Neural cell (in vitro differentiated cells): ENCODE data around the gene TTC39C. TPM values are rescaled to one million over a fixed set of nuclear protein-coding genes. Genes with fewer than 3 reads are reported as not detected.
"Not testable (repeated sequence)": the region's sequence is repeated elsewhere in the genome, so short reads cannot be mapped to it uniquely, and the experiment has no call there.

Experiments
- H2AFZ ChIP-seq: fragments of 200-600, 300-800 bp; sonication (generic), shearing (Covaris generic); 2 replicates; pipeline ENCODE4 v1.6.0; 2014; ENCODE audit warnings: low read depth, mild to moderate bottlenecking, antibody characterized with exemption, low read length, moderate library complexity
- H3F3A ChIP-seq: fragments of 200-600 bp; shearing (Covaris generic); 2 replicates; pipeline ENCODE4 v1.6.1; 2016; ENCODE audit warnings: mild to moderate bottlenecking, moderate library complexity, mixed read lengths, antibody characterized with exemption, low read length; ENCODE audit not compliant: insufficient read depth, poor library complexity, severe bottlenecking
- H3K27ac ChIP-seq: fragments of 200-600, 300-800 bp; sonication (generic), shearing (Covaris generic); 2 replicates; pipeline ENCODE4 v1.5.1; 2014; ENCODE audit warnings: mild to moderate bottlenecking, low read length, moderate library complexity
- H3K27me3 ChIP-seq: fragments of 300-800, 200-600 bp; sonication (generic), shearing (Covaris generic); 2 replicates; pipeline ENCODE4 v1.6.0; 2014; ENCODE audit warnings: mild to moderate bottlenecking, low read depth, low read length, moderate library complexity; ENCODE audit not compliant: insufficient read depth
- H3K36me3 ChIP-seq: fragments of 300-800, 200-600 bp; sonication (generic), shearing (Covaris generic); 2 replicates; pipeline ENCODE4 v1.5.1; 2014; ENCODE audit warnings: mild to moderate bottlenecking, antibody characterized with exemption, low read length, moderate library complexity; ENCODE audit not compliant: insufficient read depth
- H3K4me2 ChIP-seq: fragments of 300-800, 200-600 bp; sonication (generic), shearing (Covaris generic); 2 replicates; pipeline ENCODE4 v1.6.0; 2014; ENCODE audit warnings: mild to moderate bottlenecking, low read length
- H3K4me3 ChIP-seq: fragments of 300-800, 200-600 bp; sonication (generic), shearing (Covaris generic); 2 replicates; pipeline ENCODE4 v1.5.1; 2014; ENCODE audit warnings: mild to moderate bottlenecking, low read length, moderate library complexity
- H3K79me2 ChIP-seq: fragments of 200-600 bp; shearing (Covaris generic); replicated peaks from 2 replicates; pipeline ENCODE4 v1.6.0; 2014; ENCODE audit warnings: mild to moderate bottlenecking, low read length, moderate library complexity; ENCODE audit not compliant: insufficient read depth
- H3K9ac ChIP-seq: fragments of 300-800, 200-600 bp; sonication (generic), shearing (Covaris generic); 2 replicates; pipeline ENCODE4 v1.6.1; 2016; ENCODE audit warnings: mild to moderate bottlenecking, low read length, mixed read lengths
- H3K9me2 ChIP-seq: fragments of 200-600 bp; shearing (Covaris generic); 2 replicates; pipeline ENCODE4 v1.6.1; 2016; ENCODE audit warnings: mild to moderate bottlenecking, low read length, mixed read lengths; ENCODE audit not compliant: insufficient read depth
- H3K9me3 ChIP-seq: fragments of 200-600, 300-800 bp; sonication (generic), shearing (Covaris generic); 2 replicates; pipeline ENCODE4 v1.6.1; 2016; ENCODE audit warnings: mild to moderate bottlenecking, mixed run types, low read length, moderate library complexity, mixed read lengths
- H4K20me1 ChIP-seq: fragments of 200-600 bp; shearing (Covaris generic); 2 replicates; pipeline ENCODE4 v1.6.1; 2016; ENCODE audit warnings: mild to moderate bottlenecking, mixed run types; ENCODE audit not compliant: insufficient read depth
- EP300 ChIP-seq: fragments of 450-650 bp; conservative IDR thresholded peaks from 2 replicates; pipeline ENCODE4 v1.6.1; 2014; ENCODE audit warnings: antibody characterized with exemption, mild to moderate bottlenecking, moderate library complexity; ENCODE audit not compliant: poor library complexity, severe bottlenecking
- EZH2 ChIP-seq: fragments of 200-600, 300-800 bp; shearing (Covaris generic), sonication (generic); IDR thresholded peaks from 2 replicates; pipeline ENCODE4 v1.6.1; 2014; ENCODE audit warnings: antibody characterized with exemption, low read length, borderline replicate concordance, mild to moderate bottlenecking; ENCODE audit not compliant: insufficient read depth, poor library complexity, severe bottlenecking
- MXI1 ChIP-seq: fragments of 450-650 bp; conservative IDR thresholded peaks from 2 replicates; pipeline ENCODE4 v1.6.1; 2014; ENCODE audit warnings: antibody characterized with exemption, mild to moderate bottlenecking; ENCODE audit not compliant: poor library complexity, severe bottlenecking
- POLR2AphosphoS5 ChIP-seq: IDR thresholded peaks from 2 replicates; pipeline ENCODE4 v1.6.1; 2012
- RAD21 ChIP-seq: fragments of 450-650 bp; conservative IDR thresholded peaks from 2 replicates; pipeline ENCODE4 v1.6.1; 2014; ENCODE audit warnings: antibody characterized with exemption, mild to moderate bottlenecking, moderate library complexity
- SMC3 ChIP-seq: fragments of 450-650 bp; conservative IDR thresholded peaks from 2 replicates; pipeline ENCODE4 v1.6.1; 2014; ENCODE audit warnings: antibody characterized with exemption, mild to moderate bottlenecking, moderate library complexity; ENCODE audit not compliant: poor library complexity
- TAF1 ChIP-seq: IDR thresholded peaks from 2 replicates; pipeline ENCODE4 v1.6.1; 2012; ENCODE audit warnings: low read depth
- polyA plus RNA-seq: library from polyadenylated mRNA; depleted of rRNA; stranded (reverse); fragments of >200 nt; gene quantifications from 2 replicates; pipeline ENCODE4 v1.2.3, GENCODE V29; 2014
- TF ChIP-seq, protein P1 (sequence below): fragments of 450-650 bp; IDR thresholded peaks from 2 replicates; pipeline ENCODE4 v1.5.1; 2014; ENCODE audit warnings: antibody characterized with exemption, mild to moderate bottlenecking, moderate library complexity; ENCODE audit not compliant: poor library complexity, severe bottlenecking
- TF ChIP-seq, protein P2 (sequence below): IDR thresholded peaks from 2 replicates; pipeline ENCODE4 v1.6.1; 2012; ENCODE audit warnings: borderline replicate concordance

TTC39C gene
- polyA plus RNA-seq, 1 donor from 2014 or later = 19.9 TPM

DNA sequence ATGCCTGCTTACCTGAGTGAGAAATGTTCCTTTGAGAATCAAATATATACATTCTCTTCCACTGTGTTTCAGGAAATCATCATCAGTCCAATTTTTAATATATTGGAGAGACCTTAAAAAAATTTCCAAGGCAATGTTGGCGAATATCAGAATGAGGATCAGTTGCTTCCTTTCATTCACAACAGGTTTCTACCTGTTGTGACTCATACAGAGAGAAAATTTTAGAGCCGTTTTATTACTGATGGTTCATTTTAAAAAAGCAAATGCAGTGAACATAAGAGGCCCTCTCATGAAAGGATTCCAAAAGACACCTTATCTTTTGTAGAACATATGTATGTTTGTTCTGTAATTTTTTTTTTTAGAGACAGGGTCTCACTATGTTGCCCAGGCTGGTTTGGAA, 42.0 kb downstream of the TTC39C start:
- TF ChIP-seq, protein P1, sequence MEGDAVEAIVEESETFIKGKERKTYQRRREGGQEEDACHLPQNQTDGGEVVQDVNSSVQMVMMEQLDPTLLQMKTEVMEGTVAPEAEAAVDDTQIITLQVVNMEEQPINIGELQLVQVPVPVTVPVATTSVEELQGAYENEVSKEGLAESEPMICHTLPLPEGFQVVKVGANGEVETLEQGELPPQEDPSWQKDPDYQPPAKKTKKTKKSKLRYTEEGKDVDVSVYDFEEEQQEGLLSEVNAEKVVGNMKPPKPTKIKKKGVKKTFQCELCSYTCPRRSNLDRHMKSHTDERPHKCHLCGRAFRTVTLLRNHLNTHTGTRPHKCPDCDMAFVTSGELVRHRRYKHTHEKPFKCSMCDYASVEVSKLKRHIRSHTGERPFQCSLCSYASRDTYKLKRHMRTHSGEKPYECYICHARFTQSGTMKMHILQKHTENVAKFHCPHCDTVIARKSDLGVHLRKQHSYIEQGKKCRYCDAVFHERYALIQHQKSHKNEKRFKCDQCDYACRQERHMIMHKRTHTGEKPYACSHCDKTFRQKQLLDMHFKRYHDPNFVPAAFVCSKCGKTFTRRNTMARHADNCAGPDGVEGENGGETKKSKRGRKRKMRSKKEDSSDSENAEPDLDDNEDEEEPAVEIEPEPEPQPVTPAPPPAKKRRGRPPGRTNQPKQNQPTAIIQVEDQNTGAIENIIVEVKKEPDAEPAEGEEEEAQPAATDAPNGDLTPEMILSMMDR = no peak
- TF ChIP-seq POLR2AphosphoS5 (no peak), RAD21 (no peak), EP300 (no peak), TAF1 (no peak), EZH2 (no peak), SMC3 (no peak)
- TF ChIP-seq, protein P2, sequence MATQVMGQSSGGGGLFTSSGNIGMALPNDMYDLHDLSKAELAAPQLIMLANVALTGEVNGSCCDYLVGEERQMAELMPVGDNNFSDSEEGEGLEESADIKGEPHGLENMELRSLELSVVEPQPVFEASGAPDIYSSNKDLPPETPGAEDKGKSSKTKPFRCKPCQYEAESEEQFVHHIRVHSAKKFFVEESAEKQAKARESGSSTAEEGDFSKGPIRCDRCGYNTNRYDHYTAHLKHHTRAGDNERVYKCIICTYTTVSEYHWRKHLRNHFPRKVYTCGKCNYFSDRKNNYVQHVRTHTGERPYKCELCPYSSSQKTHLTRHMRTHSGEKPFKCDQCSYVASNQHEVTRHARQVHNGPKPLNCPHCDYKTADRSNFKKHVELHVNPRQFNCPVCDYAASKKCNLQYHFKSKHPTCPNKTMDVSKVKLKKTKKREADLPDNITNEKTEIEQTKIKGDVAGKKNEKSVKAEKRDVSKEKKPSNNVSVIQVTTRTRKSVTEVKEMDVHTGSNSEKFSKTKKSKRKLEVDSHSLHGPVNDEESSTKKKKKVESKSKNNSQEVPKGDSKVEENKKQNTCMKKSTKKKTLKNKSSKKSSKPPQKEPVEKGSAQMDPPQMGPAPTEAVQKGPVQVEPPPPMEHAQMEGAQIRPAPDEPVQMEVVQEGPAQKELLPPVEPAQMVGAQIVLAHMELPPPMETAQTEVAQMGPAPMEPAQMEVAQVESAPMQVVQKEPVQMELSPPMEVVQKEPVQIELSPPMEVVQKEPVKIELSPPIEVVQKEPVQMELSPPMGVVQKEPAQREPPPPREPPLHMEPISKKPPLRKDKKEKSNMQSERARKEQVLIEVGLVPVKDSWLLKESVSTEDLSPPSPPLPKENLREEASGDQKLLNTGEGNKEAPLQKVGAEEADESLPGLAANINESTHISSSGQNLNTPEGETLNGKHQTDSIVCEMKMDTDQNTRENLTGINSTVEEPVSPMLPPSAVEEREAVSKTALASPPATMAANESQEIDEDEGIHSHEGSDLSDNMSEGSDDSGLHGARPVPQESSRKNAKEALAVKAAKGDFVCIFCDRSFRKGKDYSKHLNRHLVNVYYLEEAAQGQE = no peak
- Histone ChIP-seq H3K79me2 (no peaks in the 10 kb centered on the region), H3K27me3 (no peaks in the 10 kb centered on the region), H4K20me1 (no peaks in the 10 kb centered on the region), H3K27ac (no peak overlapping the region), H3F3A (no peaks in the 10 kb centered on the region), H3K4me2 (no peak overlapping the region), H3K9me3 (no peaks in the 10 kb centered on the region), H2AFZ (no peak overlapping the region), H3K4me3 (peak overlapping the region; percentile 22), H3K9ac (no peak overlapping the region), H3K9me2 (no peaks in the 10 kb centered on the region), H3K36me3 (no peaks in the 10 kb centered on the region)

DNA sequence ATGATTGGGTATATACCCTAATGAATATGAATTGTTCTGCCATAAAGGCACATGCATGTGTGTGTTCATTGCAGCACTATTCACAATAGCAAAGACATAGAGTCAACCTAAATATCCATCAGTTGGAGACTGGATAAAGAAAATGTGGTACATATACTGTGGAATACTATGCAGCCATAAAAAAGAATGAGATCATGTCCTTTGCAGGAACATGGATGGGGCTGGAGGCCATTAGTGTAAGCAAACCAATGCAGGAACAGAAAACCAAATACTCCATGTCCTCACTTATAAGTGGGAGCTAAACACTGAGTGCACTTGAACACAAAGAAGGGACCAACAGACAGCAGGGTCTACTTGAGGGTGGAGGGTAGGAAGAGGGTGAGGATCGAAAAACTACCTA, 43.2 kb downstream of the TTC39C start:
- Histone ChIP-seq H3K27me3 (no peaks in the 10 kb centered on the region), H3K4me3 (no peak overlapping the region), H3K9me3 (no peaks in the 10 kb centered on the region), H3K9me2 (no peaks in the 10 kb centered on the region), H3K27ac (no peak overlapping the region), H4K20me1 (no peaks in the 10 kb centered on the region), H2AFZ (no peak overlapping the region), H3K9ac (no peak overlapping the region), H3K36me3 (no peaks in the 10 kb centered on the region), H3F3A (no peaks in the 10 kb centered on the region), H3K4me2 (no peak overlapping the region), H3K79me2 (no peaks in the 10 kb centered on the region)
- TF ChIP-seq EZH2 (no peak), SMC3 (no peak), MXI1 (no peak), EP300 (no peak), POLR2AphosphoS5 (no peak), TAF1 (no peak), RAD21 (no peak)
- TF ChIP-seq, protein P1 = no peak
- TF ChIP-seq, protein P2 = no peak

DNA sequence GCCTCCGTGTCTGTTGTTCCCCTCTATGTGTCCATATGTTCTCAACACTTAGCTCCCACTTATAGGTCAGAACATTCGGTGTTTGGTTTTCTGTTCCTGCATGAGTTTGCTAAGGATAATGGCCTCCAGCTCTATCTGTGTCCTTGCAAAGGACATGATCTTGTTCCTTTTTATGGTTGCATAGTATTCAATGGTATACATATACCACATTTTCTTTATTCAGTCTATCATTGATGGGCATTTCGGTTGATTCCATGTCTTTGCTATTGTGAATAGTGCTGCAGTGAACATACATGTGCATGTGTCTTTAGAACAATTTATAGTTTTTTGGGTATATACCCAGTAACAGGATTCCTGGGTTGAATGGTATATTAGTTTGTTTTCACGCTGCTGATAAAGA, 44.8 kb downstream of the TTC39C start:
- not testable (repeated sequence) for H3K4me3 ChIP-seq, H3K27me3 ChIP-seq, H4K20me1 ChIP-seq, H3K9ac ChIP-seq, H3K27ac ChIP-seq, H3F3A ChIP-seq, H2AFZ ChIP-seq, H3K79me2 ChIP-seq, H3K9me2 ChIP-seq, H3K4me2 ChIP-seq, H3K9me3 ChIP-seq, H3K36me3 ChIP-seq
